ENCODE data around the gene HOXB2.

HOXB2 gene

DNA sequence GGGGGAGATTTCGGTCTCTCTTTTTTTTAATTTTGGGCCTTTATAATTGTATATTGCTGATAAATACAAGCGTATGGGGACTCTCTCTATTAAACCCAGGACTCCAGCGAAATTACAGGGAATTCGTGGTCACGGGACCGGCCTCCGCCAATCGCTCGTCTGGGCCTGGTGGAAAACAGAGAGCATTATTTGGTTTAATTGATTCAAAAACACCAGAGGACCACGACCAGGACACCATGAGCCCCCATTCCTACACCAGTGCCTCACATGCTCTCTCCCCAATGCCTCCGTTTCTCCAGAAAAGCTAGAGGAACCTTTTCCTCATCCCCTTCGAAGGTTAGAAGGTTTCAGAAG lies at the start of gene HOXB2:
Gene HOXB2, minus strand, starts transcription at position 88 of the 354 bp plus-strand sequence. CDS start 198 bp downstream, outside the sequence.
- DNase-seq (ENCODE audit: low read depth in 2 of 2), result no peak

DNA sequence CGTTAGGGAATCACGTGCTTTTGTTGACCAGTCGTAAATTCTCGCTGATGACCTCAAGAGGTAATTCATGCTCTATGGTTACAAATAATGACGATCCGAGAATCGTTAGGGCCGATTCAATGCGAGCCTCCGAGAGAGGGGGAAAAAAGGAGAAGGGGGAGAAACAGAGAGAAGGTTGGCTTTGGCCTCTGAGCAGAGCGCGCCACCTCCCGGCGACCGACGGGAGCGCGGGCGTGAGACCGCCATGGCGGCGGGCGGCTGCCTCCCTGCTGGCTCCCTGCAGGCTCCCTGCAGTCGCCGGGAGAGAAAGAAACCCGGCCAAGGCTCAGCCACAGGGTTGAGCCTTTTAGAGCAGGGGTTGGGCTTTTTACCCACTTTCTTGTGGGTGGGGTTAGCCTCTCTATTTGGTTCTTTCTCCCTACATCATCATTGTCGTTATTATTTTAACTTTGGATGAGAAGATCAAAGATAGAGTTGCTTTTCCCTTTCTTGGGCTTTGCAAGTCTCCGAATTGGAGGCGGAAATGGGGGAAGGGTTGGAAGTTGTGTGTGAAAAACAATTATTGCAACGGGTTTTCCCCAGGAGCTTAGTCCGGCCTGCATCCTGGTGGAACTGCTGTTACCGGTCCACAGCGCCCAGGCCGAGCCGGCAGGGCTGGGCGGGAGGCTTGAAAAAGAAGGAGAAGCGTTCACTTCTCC lies 49.1 kb upstream of the HOXB2 start:
- peak; percentile 70 to 71 for DNase-seq (ENCODE audit: low read depth in 2 of 2)

DNA sequence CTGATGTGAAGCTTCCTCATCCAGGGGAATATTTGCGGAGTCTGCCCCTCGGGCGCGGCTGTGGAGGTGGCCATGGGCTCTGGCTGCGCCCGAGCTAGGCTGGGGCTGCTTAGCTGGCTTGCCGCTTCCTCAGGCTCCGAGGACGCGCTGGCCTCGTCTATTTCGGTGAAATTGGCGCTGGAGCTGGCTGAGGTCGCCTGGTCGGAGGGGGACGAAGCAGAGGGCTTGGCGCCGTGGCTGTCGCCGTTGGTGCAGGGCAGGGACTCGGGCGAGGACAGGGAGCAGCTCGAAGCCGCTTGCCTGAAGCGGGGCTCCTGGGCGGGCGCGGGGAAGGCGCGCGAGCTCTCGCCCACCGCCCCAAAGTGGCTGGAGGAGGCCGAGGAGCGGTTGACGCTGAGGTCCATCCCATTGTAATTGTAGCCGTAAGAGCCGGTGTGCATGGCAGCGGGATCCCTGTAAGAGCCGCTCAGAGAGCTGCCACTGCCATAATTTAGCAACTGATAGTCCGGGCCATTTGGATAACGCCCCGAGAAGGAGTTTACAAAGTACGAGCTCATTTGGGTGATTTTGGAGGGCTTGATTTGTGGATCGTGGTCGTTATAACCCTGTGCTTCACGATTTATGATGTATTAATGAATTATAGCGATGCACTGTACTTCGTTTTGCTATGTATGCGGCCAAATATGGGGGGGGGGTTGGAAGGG lies 48.4 kb upstream of the HOXB2 start, which contains the start of gene HOXB5:
Gene HOXB5, minus strand, starts transcription at position 654 of the 704 bp plus-strand sequence. Its CDS starts 97 bp downstream, at position 557.
- no peak for DNase-seq (ENCODE audit: low read depth in 2 of 2)

DNA sequence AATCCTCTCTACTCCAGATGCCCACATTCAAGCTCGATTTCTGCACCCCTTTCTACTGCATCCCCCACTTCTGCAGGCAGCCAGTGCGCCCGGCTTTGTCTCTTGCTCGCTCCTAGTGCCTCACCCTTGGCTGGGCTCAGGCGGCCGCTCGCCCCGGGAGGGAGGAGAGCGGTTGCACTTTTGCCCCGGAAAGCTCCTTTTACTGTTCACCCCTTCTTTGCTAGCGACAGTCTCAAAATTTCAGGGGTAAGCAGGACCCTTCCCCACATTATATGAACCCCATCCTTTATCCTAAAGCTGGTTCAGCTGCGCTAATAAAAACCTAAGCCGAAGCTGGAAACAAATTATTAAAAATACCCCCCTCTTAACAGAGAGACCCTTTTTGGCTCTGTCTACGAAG lies 47.7 kb upstream of the HOXB2 start:
- no peak for DNase-seq (ENCODE audit: low read depth in 2 of 2)

- no peak for DNase-seq (ENCODE audit: low read depth in 2 of 2)
These were observed 47.2 kb upstream of the HOXB2 start for GRCh38 chr17:48592057-48592514.

DNA sequence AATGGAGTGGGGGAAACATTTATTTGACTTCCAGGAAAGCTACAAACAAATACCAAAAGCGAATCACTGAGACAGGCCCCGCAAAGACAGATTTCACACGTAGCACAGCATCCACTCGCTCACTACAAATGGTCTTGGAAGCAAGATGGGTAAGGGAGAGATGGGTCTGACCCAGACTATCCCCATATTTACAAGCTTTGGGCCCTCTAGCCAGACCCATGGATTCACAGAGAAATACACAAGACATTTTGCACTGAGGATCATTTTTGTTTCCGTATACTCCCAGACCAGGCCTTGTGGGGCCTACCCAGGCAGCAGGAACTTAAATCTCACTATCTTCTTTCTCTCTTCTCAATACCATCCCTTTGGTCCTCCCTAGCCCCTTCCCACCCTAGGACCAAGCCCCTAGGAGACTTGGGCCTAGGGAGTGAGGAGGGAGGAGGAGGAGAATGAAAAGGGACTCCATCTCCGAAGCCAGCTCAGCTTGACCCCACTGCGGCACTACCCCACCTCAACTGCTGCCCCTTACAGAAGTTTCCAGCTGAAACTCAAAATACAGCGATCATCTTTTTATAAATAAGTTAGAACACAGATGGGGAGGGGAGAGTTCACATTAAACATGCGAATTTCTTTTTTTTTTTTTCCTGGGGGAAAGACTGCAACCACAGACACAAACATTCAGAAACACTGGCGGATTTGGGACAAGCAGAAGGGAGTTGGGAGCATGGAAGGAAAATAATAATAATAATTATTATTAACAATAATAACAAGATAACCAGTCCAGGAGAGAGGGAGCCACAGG lies 46.5 kb upstream of the HOXB2 start:
- DNase-seq (ENCODE audit: low read depth in 2 of 2), result no peak

DNA sequence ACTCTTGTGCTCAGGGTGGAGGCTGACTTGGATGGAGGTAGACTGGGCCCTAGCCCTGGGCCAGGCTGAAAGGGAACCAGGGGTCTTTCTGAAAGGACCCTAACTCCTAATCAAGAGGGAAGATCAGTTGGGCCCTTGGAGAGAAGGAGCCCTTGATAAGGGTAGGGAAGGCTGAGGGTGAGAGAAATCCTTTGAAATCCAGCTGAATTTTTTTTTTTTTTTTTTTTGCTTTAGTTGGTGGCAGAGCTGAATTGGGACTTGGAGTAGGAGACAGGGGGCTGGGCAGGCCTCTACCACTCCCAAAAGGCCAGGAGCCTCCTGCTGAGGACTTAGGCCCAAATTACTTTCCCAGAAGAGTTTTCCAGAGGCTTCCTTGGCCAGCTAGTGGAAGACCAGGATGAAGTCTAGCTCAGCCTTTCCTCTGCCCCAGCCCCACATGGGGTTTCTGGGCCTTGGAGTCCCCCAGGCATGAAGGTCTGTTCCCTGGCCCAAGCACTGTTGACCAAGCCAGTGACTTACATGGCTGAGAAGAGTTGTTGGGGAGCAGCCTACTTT lies 45.8 kb upstream of the HOXB2 start:
- no peak for DNase-seq (ENCODE audit: low read depth in 2 of 2)

DNA sequence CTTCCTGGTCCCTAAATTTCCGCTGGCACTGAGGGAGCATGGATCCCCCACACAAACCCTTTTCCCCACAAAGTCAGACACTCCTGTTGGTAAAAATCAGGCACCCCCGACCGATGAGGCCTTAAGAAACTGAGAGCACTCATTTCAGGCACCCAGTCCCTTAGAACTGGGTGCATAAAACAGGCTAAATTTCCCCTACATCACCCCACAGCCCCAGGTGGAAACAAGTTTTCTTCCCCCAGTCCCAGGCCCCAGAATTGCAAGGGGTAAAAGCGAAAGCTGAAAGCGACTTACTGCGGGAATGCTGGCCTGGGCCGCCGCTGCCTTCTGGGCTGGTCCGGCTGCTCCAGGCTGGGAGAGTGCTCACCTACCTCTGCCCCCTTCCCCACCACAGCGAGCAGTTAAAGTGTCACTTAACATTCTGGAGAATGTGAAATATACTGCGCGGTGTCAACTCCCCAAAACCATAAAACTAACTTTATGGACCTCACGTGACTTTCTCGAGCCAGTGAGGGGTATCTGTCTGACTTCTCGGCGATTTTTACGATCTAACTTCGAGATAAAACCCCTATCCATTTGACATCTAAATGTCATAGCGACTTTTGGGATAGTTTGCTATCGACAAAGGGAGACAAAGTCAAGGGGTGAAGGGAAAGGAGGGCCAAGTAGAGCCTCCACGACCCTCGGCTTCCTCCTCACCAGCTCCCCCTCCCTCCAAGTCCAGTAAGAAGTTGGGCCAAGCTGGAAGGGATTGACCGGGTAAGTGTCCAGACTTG lies 45.1 kb upstream of the HOXB2 start, which contains the start of gene HOXB3:
Gene HOXB3, minus strand, starts transcription at position 411 of the 776 bp plus-strand sequence. CDS start 37,767 bp downstream, outside the sequence.
- no peak for DNase-seq (ENCODE audit: low read depth in 2 of 2)

GRCh38 chr17:48589060-48589830 lies 44.3 kb upstream of the HOXB2 start:
- no peak for DNase-seq (ENCODE audit: low read depth in 2 of 2)

DNA sequence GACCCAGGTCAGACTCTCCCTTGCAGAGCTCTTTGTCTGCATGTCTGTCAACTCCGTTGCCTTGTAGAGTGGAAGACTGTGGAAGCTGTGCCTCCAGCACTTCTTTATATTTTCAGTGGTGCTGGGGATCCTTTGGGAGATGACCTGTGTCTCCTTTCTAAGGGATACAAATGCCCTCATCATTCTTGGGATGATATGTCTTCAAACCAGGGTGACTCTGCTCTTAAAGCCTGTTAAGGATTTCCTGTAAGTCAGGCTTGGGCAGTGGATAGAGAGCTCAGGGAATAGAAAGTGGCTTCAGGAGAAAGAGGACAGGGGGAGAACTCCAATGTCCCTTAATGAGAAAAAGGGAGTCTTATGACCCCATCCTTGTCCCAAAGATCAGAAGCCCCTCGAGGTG lies 43.6 kb upstream of the HOXB2 start:
- no peak for DNase-seq (ENCODE audit: low read depth in 2 of 2)

GRCh38 chr17:48588074-48588415 lies 43.1 kb upstream of the HOXB2 start:
- DNase-seq (ENCODE audit: low read depth in 2 of 2), result no peak

DNA sequence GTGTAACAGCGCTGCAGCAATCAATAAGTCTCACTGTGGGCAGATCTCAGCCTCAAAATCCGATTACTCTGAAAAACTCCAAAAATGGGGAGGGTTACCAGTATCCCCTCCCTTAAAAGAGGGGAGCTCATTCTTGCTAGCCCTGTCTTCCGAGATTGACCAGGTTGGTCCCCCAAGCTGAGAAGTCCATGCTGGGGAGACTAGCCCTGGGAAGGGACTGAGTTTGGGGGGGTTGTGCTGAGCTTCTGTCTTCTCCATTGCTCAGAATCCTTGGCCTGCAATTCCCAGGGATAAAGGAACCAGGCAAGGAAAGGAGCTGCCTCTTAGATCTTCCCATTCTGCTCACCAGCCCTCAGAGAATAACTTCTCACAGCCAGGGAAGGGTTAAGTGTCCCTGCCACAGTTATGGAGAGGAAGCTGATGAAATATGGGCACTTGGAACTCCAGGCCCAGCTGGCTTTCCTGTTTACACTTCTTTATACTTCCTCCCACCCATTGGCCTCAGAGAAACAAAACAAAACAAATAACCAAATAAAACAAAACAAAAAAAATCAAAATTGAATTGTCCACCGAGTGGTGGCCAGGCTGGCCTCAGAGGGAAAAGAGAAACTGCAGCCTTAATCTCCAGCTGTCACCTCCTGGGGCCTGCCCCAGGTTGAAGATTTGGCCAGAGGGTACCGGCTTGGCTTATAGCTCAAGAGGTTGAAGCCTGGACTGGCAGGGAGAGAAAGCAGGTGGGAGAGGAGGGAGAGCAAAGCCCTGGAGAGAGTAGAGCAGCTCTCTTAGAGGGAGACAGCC lies 42.6 kb upstream of the HOXB2 start:
- no peak for DNase-seq (ENCODE audit: low read depth in 2 of 2)

GRCh38 chr17:48586355-48587258 lies 41.7 kb upstream of the HOXB2 start:
- no peak for DNase-seq (ENCODE audit: low read depth in 2 of 2)

DNA sequence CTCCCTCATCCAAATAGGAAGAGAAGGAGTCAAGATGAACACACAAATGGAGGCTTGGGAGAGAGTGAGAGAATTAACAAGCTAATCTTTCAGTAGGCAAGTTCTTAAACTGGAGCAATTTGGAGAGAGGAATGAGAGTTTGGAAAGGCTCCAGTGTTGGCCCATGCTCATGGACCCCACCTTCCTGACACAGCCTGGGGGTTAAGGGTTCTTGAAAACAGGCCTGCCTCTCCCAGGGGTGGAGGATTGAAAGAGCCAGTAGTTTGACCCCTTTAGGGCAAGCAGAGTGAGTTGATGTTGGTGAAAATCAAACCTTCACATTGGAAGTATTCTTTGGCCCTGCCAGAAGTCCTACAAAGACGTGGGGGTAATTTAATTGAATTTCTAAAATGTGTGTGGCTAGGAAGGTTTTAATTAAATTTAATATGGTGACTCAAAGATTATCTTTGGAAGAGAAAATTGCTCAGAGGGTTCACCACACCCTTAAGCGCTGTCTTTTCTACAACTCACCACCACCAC lies 39.4 kb upstream of the HOXB2 start:
- DNase-seq (ENCODE audit: low read depth in 2 of 2), result no peak

DNA sequence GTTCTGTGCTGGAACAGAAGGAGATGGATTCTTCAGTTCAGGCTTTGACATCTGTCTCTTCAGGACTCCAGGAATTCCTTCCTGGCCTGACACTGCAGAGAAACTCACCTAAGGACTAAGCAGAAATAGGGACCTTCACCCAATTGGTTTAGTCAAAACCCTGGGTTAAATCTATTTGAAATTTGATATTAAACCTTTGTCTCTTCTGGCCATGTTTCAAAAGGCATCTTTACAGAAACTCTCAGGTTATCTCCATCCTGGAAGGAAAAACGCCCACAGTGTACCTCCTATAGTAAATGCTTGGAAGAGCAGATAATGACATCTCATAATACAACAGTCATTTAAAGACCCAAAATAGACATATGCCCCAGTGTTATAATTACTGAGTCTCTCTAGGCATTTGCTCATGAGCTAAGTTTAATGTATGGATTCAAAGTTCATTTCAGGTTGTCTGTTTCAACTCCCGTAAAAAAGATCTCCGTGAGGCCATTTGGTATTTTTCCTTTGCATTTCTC lies 38.9 kb upstream of the HOXB2 start:
- DNase-seq (ENCODE audit: low read depth in 2 of 2), result no peak

GRCh38 chr17:48582750-48583069 lies 37.8 kb upstream of the HOXB2 start:
- DNase-seq (ENCODE audit: low read depth in 2 of 2), result no peak

DNA sequence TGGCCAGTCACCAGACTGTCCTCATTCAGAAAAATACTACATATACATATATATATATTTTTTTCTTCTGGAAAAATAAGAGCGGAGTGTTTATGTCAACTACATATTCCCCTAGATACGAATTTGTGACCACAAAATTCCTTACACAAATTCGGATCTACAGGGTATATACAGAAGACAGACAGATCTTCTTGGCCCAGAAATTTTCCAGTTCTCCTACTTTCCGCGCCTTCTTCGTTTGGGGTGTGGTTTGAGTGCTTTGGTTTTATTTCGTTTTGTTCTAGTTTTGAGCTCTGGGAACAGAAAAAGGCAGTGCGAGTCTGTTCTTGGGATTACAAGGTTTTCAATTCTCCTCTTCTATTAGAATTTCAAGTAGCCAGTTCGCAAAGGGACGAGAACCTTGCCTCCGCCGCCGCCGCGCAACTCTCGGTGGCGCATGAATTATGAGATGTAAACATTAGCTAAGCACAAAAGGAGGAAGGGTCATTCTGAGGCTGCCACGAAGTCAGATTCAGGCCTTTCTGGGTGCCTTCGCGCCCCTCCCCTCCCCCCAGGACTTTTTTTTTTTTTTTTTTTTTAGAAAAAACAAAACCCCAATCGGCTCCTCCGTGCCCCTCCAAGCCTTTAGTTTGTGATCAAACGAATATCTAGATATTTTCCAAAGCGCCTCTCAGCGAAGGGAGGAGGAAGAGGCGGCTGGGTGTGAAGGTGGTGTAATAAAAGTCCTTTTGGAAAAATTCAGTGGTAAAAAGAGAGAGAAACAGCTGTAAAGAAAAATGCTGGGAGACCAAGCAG lies 35.0 kb upstream of the HOXB2 start:
- DNase-seq (ENCODE audit: low read depth in 2 of 2), result no peak

- DNase-seq (ENCODE audit: low read depth in 2 of 2), result no peak
These were observed 34.5 kb upstream of the HOXB2 start for GRCh38 chr17:48579471-48579759.
